SH-SY5Y (cell line): ENCODE measurements around the gene SLC39A2.

Experiments
- GATA2 ChIP-seq: IDR thresholded peaks from 2 replicates; pipeline ENCODE4 v1.6.1; 2011; ENCODE audit warnings: mild to moderate bottlenecking, low read depth, low read length
- GATA3 ChIP-seq: IDR thresholded peaks from 2 replicates; pipeline ENCODE4 v1.6.1; 2011; ENCODE audit warnings: low read depth, mild to moderate bottlenecking, low read length, moderate library complexity

DNA sequence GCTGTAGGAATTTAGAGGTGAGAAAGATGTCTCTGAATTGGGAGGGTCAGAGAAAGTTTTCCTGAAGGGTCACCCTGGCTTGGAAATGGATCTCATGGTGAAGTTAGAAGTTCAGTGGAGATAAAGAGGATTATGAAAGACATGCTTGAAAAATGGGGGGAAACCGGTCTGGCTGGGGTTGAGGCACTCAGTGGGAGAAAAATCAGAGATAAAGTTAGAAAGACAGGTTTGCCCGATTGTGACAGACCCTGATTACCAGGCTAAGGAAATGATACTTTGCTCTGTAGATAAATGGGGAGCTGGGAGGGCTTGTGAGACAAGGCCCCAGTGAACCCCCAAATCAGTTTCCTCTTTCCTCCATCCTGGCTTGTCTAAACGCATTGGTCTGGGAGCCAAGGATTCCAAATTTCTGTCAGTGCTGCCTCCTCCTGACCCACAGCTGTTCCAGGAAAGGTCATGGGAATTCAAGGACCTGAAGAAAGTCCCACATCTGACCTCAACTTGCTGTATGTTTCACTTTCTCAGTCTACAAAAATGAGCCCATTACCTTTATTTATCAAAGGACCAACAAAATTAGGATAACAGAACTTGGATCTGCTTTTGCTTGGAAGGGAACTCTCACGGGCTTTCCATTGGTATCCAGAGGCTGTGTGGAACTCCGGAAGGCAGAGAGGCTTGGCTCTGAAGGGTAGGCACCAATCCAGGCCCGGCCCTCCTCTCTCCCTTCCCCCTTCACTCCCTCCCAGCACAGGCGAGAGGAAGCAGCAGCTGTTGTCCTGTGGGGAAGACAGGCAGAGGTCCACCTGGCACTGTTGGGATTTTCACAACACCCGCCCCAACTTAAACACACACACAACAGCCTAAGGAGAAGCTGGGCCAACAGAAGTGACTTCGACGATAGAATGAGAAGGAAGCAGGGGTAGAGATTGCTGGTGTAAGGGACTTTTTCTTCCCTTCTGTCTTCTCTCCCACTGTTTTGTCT is 39.6 kb downstream of the SLC39A2 start:
- no peak for TF ChIP-seq GATA2
- no peak for TF ChIP-seq GATA3
